ENCODE data around the gene C2CD4D.

Gene C2CD4D

DNA sequence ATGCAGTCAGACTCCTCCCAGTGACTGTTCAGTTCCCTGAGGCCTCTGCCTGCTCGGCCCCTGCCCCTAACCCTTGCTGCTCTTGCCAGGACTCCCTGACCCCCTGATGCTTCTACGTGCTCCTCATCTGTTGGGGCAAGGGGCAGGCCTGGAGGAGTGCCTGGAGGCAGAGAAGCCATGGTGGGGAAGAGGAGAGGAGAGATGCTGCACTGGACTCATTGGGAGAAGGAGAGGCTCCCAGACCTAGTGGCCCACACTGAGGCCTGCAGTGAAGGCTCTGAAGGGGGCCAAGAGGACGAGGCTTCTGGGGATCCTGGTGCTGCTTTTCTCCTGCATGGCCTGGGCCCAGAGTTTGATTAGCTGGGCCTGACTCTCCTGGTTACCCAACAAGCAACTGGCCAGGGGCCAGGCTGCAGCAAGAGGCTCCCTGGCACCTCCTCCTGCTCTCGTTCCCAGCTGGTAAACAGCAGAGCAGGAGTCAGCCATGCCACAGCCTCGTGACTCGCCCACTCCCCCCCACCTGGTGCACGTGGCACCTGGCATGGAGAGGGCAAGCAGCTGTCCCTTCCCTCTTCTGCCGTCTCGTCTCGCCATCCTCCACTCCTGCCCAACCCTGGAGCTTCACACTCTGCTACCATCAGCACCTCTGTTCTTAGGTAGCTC, 7.2 kb downstream of the C2CD4D start:
- no peak for DNase-seq

GRCh38 chr1:151831605-151832004, 8.0 kb downstream of the C2CD4D start, which contains the start of gene RORC:
RORC (minus strand) TSS chr1:151831802; CDS start chr1:151831764, 38 bp downstream.
- no peak for DNase-seq

DNA sequence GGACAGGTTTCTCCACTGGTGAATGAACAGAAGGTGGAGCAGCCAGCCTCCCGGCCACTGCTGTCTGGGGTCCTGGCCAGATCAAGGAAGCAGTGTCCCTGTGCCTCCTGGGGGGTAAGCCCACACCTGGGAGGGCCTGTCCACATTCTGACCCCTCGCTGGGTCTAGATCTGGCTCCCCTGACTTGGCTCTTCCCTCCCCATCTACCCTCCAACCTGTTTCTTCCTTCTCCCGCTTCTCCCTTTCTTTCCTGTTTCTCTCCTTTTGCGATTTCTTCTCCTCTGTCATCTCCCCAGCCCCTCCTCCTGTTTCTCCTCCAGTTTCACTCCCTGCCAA, 8.4 kb downstream of the C2CD4D start:
- no peak for DNase-seq

DNA sequence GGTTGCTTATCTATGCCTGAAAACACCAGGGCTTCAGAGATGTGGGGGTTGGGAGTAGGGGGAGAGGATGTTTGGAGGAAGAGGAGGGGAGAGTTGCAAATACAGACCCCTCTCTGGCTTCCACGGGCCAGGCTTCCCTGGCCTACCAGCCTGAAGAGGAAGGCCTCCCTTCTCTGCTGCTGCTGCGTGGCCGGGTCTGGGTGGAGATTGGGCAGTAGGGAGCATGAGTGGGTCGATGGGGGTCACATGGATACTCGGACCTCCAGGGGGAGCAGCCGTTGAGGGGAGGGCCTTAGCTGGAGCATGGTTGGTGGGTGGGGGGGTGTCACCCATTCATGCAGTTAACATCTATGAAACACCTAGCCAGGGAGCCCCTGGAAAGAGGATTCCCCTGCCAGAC, 9.6 kb downstream of the C2CD4D start:
- DNase-seq, result no peak

DNA sequence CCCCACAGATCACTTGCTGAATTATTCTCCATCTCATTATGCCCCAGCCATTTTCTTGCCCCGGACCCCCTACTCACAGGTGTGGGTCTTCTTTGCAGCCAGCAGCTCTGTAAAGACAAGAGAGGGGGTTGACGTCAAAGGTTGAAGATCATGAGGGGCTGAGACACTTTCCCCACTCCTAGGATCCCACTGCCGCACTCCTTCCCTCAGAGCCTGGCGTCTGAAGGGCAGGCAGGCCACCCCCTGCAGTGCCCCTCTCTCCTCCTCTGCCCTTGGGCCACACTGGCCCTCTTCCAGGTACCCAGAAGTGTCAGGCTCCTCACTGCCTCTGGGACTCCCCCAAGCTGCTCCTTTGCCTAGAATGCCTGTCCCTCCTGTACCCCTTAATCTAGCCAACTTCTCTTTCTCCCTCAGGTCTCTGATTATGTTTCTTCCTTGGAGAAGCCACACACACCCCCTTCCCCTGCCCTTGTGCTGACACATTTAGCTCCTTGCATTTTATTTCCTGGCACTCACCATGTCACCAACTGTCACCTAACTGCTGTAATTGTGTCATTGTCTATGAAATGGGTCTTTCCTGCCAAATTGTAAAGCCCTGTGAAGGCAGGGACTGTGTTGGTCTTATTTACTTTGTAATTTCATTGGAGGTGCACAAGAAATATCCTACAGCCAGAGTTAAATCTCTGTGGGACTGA, 10.1 kb downstream of the C2CD4D start:
- no peak for DNase-seq

DNA sequence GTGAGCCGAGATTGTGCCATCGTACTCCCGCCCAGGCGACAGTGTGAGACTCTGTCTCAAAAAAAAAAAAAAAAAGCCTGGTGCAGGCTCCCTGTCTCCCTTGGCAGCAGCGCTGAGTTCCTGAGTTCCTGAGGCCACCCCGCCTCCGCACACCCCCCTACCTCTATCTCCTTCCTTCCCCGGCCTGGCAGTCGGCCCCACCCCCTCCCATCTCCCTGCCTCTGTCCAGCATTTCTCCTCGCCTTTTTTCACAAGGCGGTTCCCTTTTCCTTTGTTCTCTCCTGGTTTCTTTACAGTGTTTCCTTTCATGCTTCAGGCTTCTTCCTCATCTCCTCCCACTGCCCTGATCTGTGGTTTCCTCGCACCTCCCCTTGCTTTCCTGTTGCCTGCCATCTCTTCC, 10.7 kb downstream of the C2CD4D start:
- DNase-seq, result no peak

DNA sequence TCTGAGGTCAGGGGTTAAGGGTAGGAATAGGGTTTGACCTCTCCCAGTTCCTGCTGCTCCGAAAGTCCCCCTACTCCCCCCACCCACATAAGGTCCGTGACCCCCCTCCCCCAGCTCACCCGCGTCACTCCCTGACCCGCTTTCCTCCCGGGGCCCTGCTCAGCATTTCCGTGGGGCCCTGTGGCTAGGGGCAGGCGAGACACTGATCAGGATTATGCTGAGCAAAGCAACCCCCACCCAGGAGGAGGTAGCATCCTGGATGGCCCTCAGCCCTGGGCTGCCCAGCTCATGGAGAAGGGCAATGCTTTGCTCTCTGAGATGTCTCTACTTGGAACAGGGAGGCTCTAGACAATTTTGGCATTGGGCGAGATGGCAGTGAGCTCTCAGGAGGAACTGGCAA, 11.8 kb downstream of the C2CD4D start:
- DNase-seq, result no peak

GRCh38 chr1:151825751-151826660, 13.6 kb downstream of the C2CD4D start:
- peak in 1 of 2 donors; percentile 47 for DNase-seq

GRCh38 chr1:151825204-151825603, 14.4 kb downstream of the C2CD4D start:
- DNase-seq, result no peak

- no peak for DNase-seq
Observed at GRCh38 chr1:151823175-151823574, 16.4 kb downstream of the C2CD4D start.

GRCh38 chr1:151822404-151822803, 17.2 kb downstream of the C2CD4D start:
- no peak for DNase-seq

- peak in 1 of 2 donors; percentile 47 for DNase-seq
Observed at GRCh38 chr1:151820940-151821339, 18.7 kb downstream of the C2CD4D start.

DNA sequence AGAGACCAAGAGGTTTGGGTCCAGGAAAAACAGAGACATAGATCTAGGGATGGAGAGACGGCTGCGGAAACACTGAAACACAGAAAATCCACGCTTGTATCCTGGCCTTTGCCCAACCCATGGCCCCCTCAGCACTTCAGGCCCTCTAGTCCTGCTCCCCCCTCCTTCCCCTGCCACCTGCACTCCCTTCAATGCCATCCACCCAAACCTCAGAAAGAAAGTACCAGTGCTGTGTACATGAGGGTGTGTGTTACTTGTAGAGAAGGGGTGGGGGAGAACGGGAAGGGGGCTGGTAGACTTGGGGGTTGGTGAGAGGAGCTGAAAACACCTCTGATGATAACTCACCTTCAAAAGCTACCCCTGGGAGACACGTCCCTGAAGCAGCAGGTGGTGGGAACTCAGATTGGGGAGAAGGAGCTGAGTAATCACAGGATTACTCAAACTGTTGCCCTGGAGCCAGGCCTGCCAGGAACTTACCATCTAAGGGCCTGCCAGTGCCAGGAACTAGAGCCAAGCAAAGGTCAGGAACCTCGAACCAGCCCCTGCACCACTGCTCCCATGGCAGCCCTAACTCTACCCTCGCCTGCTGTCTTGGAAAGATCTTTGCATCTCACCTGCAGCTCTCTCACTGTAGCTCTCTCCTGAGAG, 19.5 kb downstream of the C2CD4D start:
- no peak for DNase-seq

DNA sequence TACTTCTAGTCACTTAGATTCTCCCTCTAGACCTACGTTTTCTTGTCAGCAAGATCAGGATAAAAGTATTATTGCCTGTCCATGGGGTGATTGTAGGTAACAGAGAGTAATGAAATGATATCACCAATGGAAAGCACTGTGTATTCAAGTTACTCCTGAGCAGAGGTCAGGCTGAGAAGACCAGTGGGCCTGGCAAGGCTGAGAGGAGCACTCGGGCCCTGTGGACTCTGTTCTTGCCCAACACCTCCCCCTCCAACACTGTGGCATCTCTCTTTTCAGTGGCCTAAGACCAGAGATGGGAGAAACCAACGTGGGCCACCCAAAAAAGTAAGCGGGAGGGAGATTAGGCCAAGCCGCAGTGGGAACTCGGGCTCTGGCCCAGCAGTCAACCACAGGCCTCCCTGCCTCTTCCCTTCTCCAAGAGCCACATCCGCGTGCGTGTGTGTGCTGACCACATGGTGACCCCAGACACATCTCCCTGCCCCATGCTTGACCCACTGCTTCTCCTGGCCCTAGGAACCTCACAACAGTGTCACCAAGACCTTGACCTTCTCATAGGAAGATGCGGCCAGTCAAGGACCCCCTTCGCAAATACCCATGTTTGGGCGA, 20.3 kb downstream of the C2CD4D start:
- DNase-seq, result no peak

GRCh38 chr1:151817353-151817730, 22.3 kb downstream of the C2CD4D start:
- no peak for DNase-seq

- DNase-seq, result no peak
Observed at GRCh38 chr1:151816548-151817352, 22.9 kb downstream of the C2CD4D start.

GRCh38 chr1:151815716-151816327, 23.8 kb downstream of the C2CD4D start:
- peak; percentile 34 to 69 for DNase-seq

DNA sequence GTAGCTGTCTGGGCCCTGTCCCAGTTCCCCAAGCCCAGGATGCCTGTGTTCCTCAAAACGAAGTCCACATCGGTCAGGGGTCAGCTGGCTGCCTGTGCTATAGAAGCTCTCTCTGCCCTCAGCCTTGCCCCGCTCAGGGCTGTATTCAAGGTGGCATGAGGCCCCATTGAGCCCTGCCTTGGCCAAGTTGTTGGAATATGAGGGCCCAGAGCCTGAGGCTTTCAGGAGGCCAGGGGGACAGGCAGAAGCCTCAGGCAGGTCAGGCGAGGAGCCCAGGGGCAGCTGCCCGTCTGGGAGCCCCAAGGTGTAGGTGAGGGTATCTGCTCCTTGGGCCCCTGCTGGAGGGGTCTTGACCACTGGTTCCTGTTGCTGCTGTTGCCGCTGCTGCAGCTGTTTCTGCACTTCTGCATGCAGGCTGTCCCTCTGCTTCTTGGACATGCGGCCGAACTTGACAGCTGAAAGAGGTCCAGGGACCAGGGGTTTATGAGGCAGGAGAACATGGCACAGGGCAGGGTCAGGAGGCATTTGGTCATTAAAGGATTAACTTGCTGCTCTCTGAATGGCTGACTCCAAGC, 24.6 kb downstream of the C2CD4D start:
- DNase-seq, result no peak

DNA sequence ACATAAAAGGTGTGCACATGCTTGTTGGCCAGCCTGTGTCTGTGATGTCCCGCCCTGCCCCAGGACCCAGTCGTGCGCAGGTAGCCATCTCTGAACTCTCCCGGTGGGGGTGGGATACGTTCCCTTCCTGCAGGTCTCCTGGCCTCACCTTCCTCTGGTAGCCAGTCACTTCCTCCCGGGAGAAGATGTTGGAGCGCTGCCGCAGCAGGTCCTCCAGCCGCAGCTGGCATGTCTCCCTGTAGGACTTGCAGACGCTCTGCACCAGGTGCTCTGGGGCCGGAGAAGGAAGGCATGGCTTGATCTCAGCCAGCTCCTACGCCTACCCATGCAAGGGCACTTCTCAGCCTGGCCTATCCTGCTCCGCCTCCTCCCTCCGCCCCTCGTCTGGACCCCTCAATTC, 25.2 kb downstream of the C2CD4D start:
- DNase-seq, result no peak

DNA sequence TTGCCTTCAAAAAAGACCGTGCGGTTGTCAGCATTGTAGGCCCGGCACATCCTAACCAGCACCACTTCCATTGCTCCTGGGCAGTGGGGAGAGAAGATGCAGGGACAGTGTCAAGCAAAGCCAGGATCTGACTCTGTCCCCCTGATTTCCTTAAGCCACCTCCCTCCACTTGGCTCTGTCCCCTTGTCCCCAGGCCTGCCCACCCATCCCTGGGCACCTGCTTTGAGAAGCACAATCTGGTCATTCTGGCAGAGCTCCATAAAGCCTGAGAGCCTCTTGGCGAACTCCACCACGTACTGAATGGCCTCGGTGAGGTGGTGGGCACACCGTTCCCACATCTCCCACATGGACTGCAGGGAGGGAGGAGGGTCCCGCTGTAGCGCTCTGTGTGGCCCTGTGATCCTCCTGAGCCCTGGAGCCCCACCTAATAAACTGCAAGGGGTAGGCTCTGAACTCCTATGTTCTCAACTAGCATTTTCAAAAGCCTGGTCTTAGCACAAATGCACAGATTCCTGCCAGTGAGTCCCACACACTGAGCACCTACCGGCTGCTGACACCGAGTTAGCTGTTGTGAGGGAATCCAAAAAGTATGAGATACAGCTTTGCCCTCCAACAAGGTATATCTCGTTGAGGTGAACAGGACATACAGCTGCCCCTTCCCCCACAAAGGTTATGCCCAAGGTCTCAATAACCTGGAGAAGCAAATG, 26.2 kb downstream of the C2CD4D start:
- no peak for DNase-seq
